ENCODE measurements around the gene NEDD1.
A peak's percentile ranks its signal among the peaks of the same experiment; 100 is the strongest.

The NEDD1 gene

DNA sequence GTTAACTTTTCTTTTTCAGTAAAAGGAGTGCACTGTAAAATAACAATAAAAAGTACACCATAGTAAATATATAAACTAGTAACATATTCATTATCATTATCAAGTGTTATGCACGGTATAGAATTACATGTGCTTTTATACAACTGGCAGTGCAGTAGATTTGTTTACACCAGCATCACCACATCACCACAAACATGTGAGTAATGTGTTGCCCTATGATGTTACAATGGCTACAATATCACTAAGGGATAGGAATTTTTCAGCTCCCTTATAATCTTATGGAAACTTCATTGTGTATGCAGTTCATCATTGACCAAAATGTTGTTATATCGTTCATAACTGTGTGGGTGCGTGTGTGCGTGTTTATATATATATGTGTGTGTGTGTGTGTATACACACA, 23.5 kb upstream of the NEDD1 start:
- Mint-ChIP-seq H3K36me3 (no peaks in the 10 kb centered on the region), H3K4me3 (no peak overlapping the region), H3K9me3 (no peaks in the 10 kb centered on the region), H3K27ac (no peak overlapping the region), H3K4me1 (no peaks in the 10 kb centered on the region)
- no peak for ATAC-seq
- DNase-seq (ENCODE audit: low spot score in 2 of 2): no peak

DNA sequence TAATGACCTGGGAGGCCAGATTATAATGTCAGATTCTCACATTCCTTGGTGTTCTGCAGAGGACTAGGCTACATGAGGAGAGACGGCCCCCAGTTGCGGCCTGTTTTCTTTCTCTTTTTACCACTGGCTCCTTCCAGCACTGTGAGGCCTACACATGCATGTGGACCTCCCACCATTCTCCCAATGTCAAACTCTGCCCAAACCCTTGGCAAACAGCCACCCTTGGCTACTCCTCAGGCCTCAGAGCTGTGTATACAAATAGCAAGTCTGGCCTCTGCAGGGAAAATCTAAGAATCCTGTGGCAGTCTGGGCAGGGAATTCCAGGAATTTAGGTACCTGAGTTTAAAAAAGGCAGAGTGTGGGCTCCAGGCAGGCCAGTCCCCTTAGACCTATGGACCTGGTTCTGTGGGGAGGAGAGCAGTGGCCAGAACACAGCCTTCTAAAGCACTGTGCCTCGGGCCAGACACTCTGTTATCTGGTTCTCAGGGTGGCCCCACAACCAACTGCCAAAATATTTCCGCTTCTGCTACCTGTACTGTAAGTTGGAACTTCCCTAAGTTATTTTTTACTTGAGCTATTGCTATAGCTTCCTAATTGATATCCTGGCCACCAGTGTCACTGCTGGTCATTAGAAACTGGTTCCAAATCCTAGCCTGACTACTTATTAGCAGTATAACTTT, 19.9 kb upstream of the NEDD1 start:
- no peak for ATAC-seq
- Mint-ChIP-seq H3K36me3 (no peaks in the 10 kb centered on the region), H3K27ac (no peak overlapping the region), H3K4me3 (no peak overlapping the region), H3K4me1 (no peaks in the 10 kb centered on the region), H3K9me3 (no peaks in the 10 kb centered on the region)
- DNase-seq (ENCODE audit: low spot score in 2 of 2): no peak

DNA sequence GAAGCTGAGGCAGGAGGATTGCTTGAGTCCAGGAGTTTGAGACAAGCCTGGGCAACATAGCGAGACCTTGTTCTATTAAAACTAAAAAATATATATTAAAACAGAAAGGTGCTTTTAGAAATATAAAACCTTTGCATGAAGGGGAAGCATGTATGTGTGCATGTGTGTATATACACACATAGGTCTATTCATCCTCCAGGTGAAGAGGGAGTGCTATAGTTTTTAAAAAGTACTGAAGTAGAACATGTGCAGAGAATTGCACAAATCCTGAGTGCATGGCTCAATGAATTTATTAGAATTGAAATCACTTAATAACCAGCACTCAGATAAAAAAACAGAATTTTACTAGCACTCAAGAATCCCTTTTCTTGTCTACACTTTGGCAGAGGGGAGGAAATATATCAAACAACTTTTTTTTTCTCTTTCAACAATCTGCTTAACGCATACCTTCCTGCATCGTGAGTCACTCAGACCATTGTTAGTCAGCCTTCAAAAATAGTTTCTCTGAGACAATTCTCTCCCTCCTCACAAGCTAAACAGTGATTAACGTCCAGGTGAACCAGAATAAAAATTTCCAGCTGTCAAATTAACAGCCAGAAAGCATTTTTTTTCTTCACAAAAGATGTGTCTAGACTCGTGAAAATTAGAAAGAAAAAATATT, 17.7 kb upstream of the NEDD1 start:
- Mint-ChIP-seq H3K27ac (no peak overlapping the region), H3K4me1 (no peaks in the 10 kb centered on the region), H3K36me3 (no peaks in the 10 kb centered on the region), H3K4me3 (no peak overlapping the region), H3K9me3 (no peaks in the 10 kb centered on the region)
- DNase-seq (ENCODE audit: low spot score in 2 of 2) (no peak), ATAC-seq (peak; percentile 77)

DNA sequence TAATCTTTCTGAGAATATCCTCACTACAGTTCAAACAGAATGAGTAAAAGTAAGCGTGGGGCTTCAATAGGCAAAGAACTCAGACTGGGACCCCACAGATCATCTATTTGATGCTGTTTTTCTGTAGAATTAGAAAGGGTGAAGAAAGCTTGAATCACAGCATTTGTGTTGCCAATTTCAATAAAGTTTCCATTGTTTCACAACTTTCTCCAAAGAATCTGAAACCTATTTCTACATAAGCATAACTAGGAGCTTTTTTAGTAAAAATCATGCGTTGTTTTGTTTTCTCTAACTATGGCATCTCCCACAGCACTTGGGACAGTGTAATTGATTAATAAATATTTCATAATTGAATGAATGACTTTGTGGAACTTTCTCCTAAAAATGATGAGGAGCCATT, 16.7 kb upstream of the NEDD1 start:
- Mint-ChIP-seq H3K27ac (no peak overlapping the region), H3K4me1 (no peaks in the 10 kb centered on the region), H3K4me3 (no peak overlapping the region), H3K36me3 (no peaks in the 10 kb centered on the region), H3K9me3 (no peaks in the 10 kb centered on the region)
- no peak for ATAC-seq
- DNase-seq (ENCODE audit: low spot score in 2 of 2): no peak

DNA sequence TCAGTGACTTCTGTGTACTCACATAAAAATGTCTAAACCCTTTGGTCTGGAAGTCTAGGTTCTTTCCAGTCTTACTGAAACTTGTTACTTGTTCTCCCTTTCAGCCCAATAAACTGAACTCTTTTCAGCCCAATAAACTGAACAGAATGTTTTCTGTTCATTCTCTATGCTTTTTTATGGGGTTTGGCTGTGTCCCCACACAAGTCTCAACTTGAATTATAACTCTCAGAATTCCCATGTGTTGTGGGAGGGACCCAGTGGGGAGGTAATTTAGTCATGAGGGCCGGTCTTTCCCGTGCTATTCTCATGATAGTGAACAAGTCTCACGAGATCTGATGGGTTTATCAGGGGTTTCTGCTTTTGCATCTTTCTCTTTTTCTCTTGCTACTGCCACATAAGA, 15.0 kb upstream of the NEDD1 start:
- ATAC-seq: no peak
- Mint-ChIP-seq H3K4me3 (no peak overlapping the region), H3K36me3 (no peaks in the 10 kb centered on the region), H3K4me1 (no peaks in the 10 kb centered on the region), H3K27ac (no peak overlapping the region), H3K9me3 (no peaks in the 10 kb centered on the region)
- DNase-seq (ENCODE audit: low spot score in 2 of 2): no peak

DNA sequence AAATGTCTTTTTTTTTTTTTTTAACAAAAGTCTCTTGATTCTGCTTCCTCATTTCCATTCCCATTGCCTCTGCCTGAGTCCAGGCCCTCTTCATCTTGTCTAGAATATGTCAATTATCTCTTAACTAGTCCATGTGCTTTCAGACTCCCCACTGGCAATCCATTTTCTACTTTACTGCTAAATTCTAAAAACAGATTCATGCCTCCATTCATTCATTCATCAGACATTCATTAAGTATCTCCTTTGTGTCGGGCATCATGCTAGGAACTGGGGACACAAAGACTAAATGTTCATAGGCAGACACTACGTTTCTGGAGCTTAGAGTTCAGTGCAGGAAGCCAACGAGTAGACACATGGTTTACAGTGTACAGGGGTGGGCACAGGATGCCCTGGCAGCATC, 9.6 kb upstream of the NEDD1 start:
- ATAC-seq (no peak), DNase-seq (ENCODE audit: low spot score in 2 of 2) (no peak)
- Mint-ChIP-seq H3K4me3 (no peak overlapping the region), H3K27ac (no peak overlapping the region), H3K9me3 (no peaks in the 10 kb centered on the region), H3K36me3 (no peaks in the 10 kb centered on the region), H3K4me1 (no peaks in the 10 kb centered on the region)

DNA sequence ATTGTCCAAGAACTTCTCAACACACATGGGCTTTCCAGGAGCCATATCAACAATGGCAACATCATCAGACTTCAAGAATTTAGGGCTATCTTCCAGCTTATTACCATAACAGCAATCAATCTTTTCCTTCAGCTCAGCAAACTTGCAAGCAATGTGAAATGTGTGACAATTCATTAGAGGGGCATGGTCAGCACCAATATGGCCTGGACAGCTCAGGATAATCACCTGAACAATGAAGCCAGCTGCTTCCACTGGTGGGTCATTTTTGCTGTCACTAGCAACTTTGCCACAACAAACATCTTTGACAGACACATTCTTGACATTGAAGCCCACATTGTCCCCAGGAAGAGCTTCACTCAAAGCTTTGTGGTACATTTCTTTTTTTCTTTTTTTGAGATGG, 5.9 kb upstream of the NEDD1 start:
- DNase-seq (ENCODE audit: low spot score in 2 of 2) (no peak), ATAC-seq (no peak)
- Mint-ChIP-seq H3K4me1 (peaks cover 4% of the 10 kb centered on the region), H3K9me3 (no peaks in the 10 kb centered on the region), H3K27ac (no peak overlapping the region), H3K4me3 (no peak overlapping the region), H3K36me3 (no peaks in the 10 kb centered on the region)

DNA sequence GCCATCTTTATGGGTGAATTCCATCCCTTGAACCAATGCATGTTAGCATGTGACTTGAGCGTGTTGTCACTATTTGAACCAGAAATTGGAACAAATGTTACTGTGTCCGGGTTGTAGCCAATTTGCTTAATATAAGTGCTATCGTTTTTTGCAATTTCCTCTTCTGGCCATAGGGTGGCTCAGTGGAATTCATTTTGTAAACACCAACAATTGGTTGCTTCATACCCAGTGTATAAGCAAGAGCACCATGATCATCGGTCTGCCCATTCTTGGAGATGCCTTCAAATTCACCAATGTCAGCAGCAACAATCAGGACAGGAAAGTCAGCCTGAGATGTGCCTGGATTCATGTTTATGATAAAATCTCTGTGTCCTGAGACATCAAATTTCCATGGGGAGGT, 5.0 kb upstream of the NEDD1 start:
- DNase-seq (ENCODE audit: low spot score in 2 of 2): no peak
- H3K4me3 Mint-ChIP-seq: no peak overlapping the region

DNA sequence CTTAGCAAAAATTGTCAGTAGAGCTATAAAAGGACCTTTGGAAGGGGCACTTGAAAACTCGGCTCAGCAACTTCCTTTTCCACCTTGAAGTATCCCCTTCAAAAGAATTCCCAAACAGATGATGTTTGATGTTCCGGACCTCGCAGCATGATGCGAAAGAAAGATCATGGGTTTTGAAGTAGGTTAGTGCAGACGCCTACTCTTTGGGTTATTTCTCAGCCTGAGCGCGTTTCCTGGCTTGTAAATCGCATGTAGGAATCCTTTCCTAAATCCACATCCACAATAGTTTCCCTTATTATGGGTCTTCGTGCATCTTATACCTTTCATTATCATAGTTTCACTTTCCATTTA, 584 bp upstream of the NEDD1 start:
- H3K4me3 Mint-ChIP-seq: peak overlapping the region; percentile 82
- peaks cover 31% of the 10 kb centered on the region for H3K36me3 Mint-ChIP-seq
- peaks cover 41% of the 10 kb centered on the region for H3K4me1 Mint-ChIP-seq
- peak overlapping the region; percentile 98 for H3K27ac Mint-ChIP-seq
- peak in 1 of 2 donors; percentile 55 for DNase-seq (ENCODE audit: low spot score in 2 of 2)
- no peak for ATAC-seq
- H3K9me3 Mint-ChIP-seq: no peaks in the 10 kb centered on the region

More for the DNA sequence above, 5.0 kb upstream of the NEDD1 start:
- ATAC-seq: no peak
- Mint-ChIP-seq H3K36me3 (peaks cover 5% of the 10 kb centered on the region), H3K27ac (no peak overlapping the region), H3K4me1 (peaks cover 11% of the 10 kb centered on the region), H3K9me3 (no peaks in the 10 kb centered on the region)

DNA sequence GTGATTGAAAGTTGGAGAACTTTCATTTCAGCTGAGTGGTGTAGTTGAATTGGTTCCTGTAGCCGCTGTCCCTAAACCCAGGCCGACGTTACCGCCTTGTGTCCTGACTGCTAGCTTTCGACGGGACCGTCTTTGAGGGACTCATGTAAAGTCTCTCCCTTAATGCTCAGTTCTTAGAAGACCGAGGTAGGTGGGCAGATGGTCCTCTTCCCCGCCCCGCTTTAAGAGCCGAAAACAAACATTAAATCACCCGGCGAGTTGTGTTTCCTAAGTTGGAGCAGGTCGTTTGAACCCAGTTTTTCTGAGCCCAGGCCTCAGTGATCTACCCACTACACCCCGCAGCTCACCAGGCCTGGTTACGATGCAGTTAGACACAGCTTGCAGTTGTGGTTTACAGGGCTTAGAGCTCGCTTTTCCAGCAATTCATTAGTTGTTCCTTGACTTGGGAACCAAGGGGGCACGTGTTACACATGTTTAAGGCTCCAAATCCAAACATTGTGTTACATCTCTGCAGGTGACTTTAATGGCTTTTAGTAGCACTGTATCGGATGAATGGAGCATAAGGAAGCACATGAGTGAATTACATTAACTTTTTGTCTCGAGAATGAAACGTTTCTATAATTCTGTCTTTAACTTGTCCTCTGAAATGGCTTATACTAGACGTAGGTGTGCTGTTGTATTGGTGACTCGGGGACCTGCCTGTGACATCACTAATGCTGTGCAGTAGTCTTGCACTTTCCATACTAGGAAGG, 790 bp downstream of the NEDD1 start:
- peaks cover 43% of the 10 kb centered on the region for H3K4me1 Mint-ChIP-seq
- peak overlapping the region; percentile 82 for H3K4me3 Mint-ChIP-seq
- DNase-seq (ENCODE audit: low spot score in 2 of 2) (peak in 1 of 2 donors; percentile 59), ATAC-seq (peak; percentile 53)
- H3K27ac Mint-ChIP-seq: peak overlapping the region; percentile 98
- H3K9me3 Mint-ChIP-seq: no peaks in the 10 kb centered on the region
- H3K36me3 Mint-ChIP-seq: peaks cover 31% of the 10 kb centered on the region

DNA sequence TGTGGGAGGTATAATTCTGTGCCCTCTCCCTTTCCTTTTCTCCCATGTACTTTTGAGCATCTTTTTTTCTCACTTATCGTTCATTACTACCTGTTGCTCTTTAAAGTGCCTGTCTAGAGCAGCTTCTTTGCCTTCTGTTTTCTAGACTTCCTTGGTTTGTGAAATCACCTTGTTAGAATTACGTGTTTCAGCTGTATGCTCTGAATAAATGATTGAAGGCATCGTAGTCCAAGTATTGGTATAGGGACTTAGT, 1.3 kb downstream of the NEDD1 start:
- peaks cover 31% of the 10 kb centered on the region for H3K36me3 Mint-ChIP-seq
- no peak for DNase-seq (ENCODE audit: low spot score in 2 of 2)
- peak overlapping the region; percentile 98 for H3K27ac Mint-ChIP-seq
- peak overlapping the region; percentile 82 for H3K4me3 Mint-ChIP-seq
- no peak for ATAC-seq
- H3K4me1 Mint-ChIP-seq: peaks cover 43% of the 10 kb centered on the region
- no peaks in the 10 kb centered on the region for H3K9me3 Mint-ChIP-seq

DNA sequence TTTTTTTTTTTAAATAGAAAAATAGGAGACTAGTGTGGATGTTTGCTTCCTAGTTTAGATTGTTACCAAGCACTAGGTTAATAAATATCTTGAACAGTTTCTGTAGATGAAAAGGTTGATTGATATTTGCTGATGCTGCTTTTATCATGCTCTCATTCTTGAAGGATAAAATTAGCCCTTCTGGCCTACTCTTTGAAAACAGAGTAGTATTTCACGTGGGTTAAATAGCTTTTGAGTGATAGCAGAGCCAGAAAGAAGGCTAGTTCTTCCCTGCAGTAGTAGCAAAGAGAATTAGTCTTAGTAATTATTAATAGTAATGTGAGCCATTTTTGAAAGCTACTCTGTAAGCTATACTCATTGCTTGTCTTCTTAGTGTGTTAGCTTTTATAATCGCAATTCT, 5.2 kb downstream of the NEDD1 start:
- no peak for ATAC-seq
- no peak overlapping the region for H3K27ac Mint-ChIP-seq
- no peak for DNase-seq (ENCODE audit: low spot score in 2 of 2)
- H3K9me3 Mint-ChIP-seq: peaks cover 3% of the 10 kb centered on the region
- no peak overlapping the region for H3K4me3 Mint-ChIP-seq
- H3K36me3 Mint-ChIP-seq: peaks cover 24% of the 10 kb centered on the region
- H3K4me1 Mint-ChIP-seq: peaks cover 48% of the 10 kb centered on the region

DNA sequence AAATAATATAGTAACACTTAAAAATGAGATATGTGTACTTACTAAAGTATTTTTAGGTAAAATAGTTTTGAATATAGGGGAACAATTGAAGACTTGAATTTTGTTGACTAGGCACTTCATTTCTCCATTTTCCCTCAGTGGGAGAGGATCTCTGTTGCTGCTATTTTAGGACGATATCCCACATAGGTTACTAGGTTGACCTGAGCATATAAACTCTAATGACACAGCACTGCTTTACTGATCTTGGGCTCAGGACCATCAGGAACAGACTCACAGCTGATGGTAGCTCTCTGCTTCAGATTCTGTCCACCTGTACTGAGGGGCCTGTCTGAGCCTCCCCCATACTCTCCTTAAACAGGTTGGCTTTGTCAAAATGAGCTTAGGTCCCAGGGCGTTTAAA, 5.9 kb downstream of the NEDD1 start:
- peaks cover 27% of the 10 kb centered on the region for H3K36me3 Mint-ChIP-seq
- H3K4me1 Mint-ChIP-seq: peaks cover 45% of the 10 kb centered on the region
- DNase-seq (ENCODE audit: low spot score in 2 of 2) (no peak), ATAC-seq (no peak)
- H3K27ac Mint-ChIP-seq: no peak overlapping the region
- peaks cover 3% of the 10 kb centered on the region for H3K9me3 Mint-ChIP-seq
- H3K4me3 Mint-ChIP-seq: no peak overlapping the region

DNA sequence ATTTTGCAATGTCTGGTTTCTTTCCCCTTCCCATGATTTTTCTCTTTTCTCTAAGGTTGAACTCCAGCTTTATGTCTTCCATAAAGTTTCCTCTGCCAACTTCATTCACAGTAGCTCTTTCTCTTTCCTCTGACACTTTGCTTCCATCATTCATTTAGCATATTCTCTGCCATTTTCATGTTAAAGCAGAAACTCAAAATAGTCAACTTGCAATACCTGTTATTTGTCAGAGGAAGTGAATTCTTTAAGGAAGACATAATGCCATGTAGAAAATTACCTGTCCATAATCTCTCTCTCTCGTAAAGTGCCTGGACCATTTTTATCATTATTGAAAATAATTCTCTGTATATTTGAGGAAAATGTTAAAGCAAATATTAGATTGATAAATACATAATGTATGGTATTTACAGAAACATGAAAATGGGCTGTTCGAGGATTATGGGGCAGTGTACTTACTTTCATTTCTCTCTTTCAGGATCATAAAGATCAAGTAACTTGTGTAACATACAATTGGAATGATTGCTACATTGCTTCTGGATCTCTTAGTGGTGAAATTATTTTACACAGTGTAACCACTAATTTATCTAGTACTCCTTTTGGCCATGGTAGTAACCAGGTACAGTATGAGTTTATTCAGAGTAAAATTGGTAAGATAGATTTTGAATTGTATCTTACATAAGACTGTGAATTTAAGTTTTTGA, 12.6 kb downstream of the NEDD1 start:
- ATAC-seq: no peak
- H3K36me3 Mint-ChIP-seq: peaks cover 62% of the 10 kb centered on the region
- no peak for DNase-seq (ENCODE audit: low spot score in 2 of 2)
- peaks cover 3% of the 10 kb centered on the region for H3K9me3 Mint-ChIP-seq
- H3K27ac Mint-ChIP-seq: no peak overlapping the region
- peaks cover 38% of the 10 kb centered on the region for H3K4me1 Mint-ChIP-seq
- no peak overlapping the region for H3K4me3 Mint-ChIP-seq

DNA sequence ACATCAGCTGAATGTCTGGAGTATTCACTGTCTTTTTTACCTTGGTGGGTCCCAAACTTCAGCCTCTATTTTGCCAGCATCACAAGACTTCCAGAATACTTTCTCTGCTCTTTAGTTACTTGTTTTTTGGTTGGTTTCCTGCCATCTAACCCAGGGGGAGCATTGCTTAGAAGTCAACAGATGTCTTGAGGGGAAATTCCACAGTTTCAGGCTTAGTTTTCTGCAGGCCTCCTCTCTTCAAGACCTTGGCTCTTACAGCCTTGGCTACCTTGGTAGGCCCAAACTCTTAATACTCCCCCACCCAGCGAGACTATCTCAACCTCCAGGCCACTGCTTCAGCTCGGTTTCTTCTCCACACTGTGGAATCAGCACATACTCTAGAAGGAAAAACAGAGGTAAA, 41.7 kb downstream of the NEDD1 start:
- H3K4me1 Mint-ChIP-seq: no peaks in the 10 kb centered on the region
- H3K36me3 Mint-ChIP-seq: peaks cover 85% of the 10 kb centered on the region
- ATAC-seq: no peak
- H3K9me3 Mint-ChIP-seq: no peaks in the 10 kb centered on the region
- no peak overlapping the region for H3K27ac Mint-ChIP-seq
- no peak overlapping the region for H3K4me3 Mint-ChIP-seq
- no peak for DNase-seq (ENCODE audit: low spot score in 2 of 2)

DNA sequence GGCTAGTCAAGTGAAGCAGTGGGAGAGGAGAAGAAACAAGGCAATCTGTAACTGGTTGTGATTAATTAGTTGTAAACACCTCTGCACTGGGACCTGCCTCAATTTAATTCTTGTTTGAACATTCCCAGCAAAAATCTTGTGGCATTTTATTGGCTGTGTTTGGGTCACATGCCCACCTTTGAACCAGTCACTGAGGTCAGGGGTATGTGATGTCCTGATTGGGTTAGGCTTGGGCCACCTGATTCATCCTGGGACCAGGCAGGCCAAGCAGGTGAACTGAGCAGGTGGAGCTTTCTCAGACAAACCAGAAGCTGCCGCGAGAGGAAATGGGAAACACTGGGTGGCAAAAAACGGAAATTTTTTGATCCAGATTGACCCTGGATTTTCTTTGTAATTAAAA, 72.5 kb downstream of the NEDD1 start:
- Mint-ChIP-seq H3K36me3 (no peaks in the 10 kb centered on the region), H3K4me1 (no peaks in the 10 kb centered on the region), H3K9me3 (no peaks in the 10 kb centered on the region), H3K27ac (no peak overlapping the region), H3K4me3 (no peak overlapping the region)
- DNase-seq (ENCODE audit: low spot score in 2 of 2) (no peak), ATAC-seq (no peak)

Data from stimulated activated effector memory CD8-positive, alpha-beta T cell treated with anti-CD3 and anti-CD28 coated beads, Interleukin-12 subunit alpha, Interleukin-12 subunit beta, amount 100 ng/mL, for 72 hours (primary cell).